Tibial artery (tissue), 4 donors: ENCODE measurements around the gene IGFLR1.
"Not testable (repeated sequence)": the region's sequence is repeated elsewhere in the genome, so short reads cannot be mapped to it uniquely, and the experiment has no call there.

ENCODE experiments used
- DNase-seq, 2 donors: peaks; one replicate each; pipeline ENCODE4 v3.0.0-alpha.2; 2019
- H3K27ac ChIP-seq, 2 donors: fragments of 200-600 bp; sonication (generic) in 1 of 2; 1 replicate in 1 of 2; 2 replicates in 1 of 2; pipeline ENCODE4 v1.5.1; 2018 to 2019; ENCODE audit warnings: mild to moderate bottlenecking in 1 of 2
- H3K27me3 ChIP-seq, 2 donors: fragments of 200-600 bp; sonication (generic) in 1 of 2; one replicate each; pipeline versions ENCODE4 v1.5.1 to v1.6.0; 2016 to 2019
- H3K36me3 ChIP-seq, 3 donors: fragments of 200-600 bp; sonication (generic) in 2 of 3; one replicate each; pipeline ENCODE4 v1.5.1; 2016 to 2019; ENCODE audit warnings: mild to moderate bottlenecking in 2 of 3
- H3K4me1 ChIP-seq, 4 donors: fragments of 200-600 bp; sonication (generic) in 2 of 4; 1 replicate in 3 of 4; 2 replicates in 1 of 4; pipeline ENCODE4 v1.5.1; 2016 to 2019
- H3K4me3 ChIP-seq, 2 donors: fragments of 200-600 bp; sonication (generic) in 1 of 2; 1 replicate in 1 of 2; 2 replicates in 1 of 2; pipeline ENCODE4 v1.5.1; 2018 to 2019; ENCODE audit warnings: mild to moderate bottlenecking in 2 of 2
- H3K9me3 ChIP-seq, 3 donors: fragments of 200-600 bp; sonication (generic) in 1 of 3; one replicate each; pipeline ENCODE4 v1.5.1; 2016 to 2019
- CTCF ChIP-seq, 2 experiments: fragments of 200-600 bp in 1 of 2; fragments of 450-650 bp in 1 of 2; IDR thresholded peaks; one replicate each; pipeline ENCODE4 v1.5.1; 2017 to 2019; ENCODE audit warnings: antibody characterized with exemption in 2 of 2, mild to moderate bottlenecking in 1 of 2, moderate library complexity in 1 of 2
- intact Hi-C: fragments of 100-400 bp; cut with DNase I; formaldehyde crosslinking; loops from one replicate; pipeline ENCODE4 v1.15.0; 2023; ENCODE audit warnings: low total_unique reads

The IGFLR1 gene

GRCh38 chr19:35727956-35728706 lies 14.1 kb downstream of the IGFLR1 start:
- no peaks in the 10 kb centered on the region for H3K27me3 ChIP-seq
- no peak for TF ChIP-seq CTCF (IDR thresholded peaks at IDR 0.05)
- H3K36me3 ChIP-seq, result peaks cover 97 to 100% (median 100%) of the 10 kb centered on the region in 3 donors
- no peaks in the 10 kb centered on the region for H3K4me1 ChIP-seq
- H3K27ac ChIP-seq, result no peak overlapping the region
- no peak for DNase-seq
- intact Hi-C loops, result no loop called here
- no peaks in the 10 kb centered on the region for H3K9me3 ChIP-seq
- H3K4me3 ChIP-seq, result no peak overlapping the region

GRCh38 chr19:35727053-35727955 lies 14.9 kb downstream of the IGFLR1 start:
- no peak overlapping the region for H3K27ac ChIP-seq
- no peak for TF ChIP-seq CTCF (IDR thresholded peaks at IDR 0.05)
- DNase-seq, result no peak
- peaks cover 100% of the 10 kb centered on the region in 3 donors for H3K36me3 ChIP-seq
- intact Hi-C loops, result no loop called here
- H3K4me1 ChIP-seq, result no peaks in the 10 kb centered on the region
- no peak overlapping the region for H3K4me3 ChIP-seq
- no peaks in the 10 kb centered on the region for H3K9me3 ChIP-seq
- no peaks in the 10 kb centered on the region for H3K27me3 ChIP-seq

GRCh38 chr19:35725216-35725861 lies 16.9 kb downstream of the IGFLR1 start:
- DNase-seq, result no peak

GRCh38 chr19:35724560-35724959 lies 17.7 kb downstream of the IGFLR1 start:
- peaks cover 0 to 14% (median 4%) of the 10 kb centered on the region in 4 donors for H3K4me1 ChIP-seq
- H3K9me3 ChIP-seq, result no peaks in the 10 kb centered on the region
- no peaks in the 10 kb centered on the region for H3K27me3 ChIP-seq
- intact Hi-C loops, result no loop called here
- no peak overlapping the region for H3K27ac ChIP-seq
- no peak for TF ChIP-seq CTCF (IDR thresholded peaks at IDR 0.05)
- DNase-seq, result no peak
- H3K4me3 ChIP-seq, result no peak overlapping the region
- H3K36me3 ChIP-seq, result peaks cover 84 to 100% (median 93%) of the 10 kb centered on the region in 3 donors

More at GRCh38 chr19:35725216-35725861, 16.9 kb downstream of the IGFLR1 start:
- peaks cover 92 to 100% (median 100%) of the 10 kb centered on the region in 3 donors for H3K36me3 ChIP-seq
- no peak overlapping the region for H3K27ac ChIP-seq
- H3K27me3 ChIP-seq, result no peaks in the 10 kb centered on the region
- TF ChIP-seq CTCF (IDR thresholded peaks at IDR 0.05), result no peak
- intact Hi-C loops, result no loop called here
- no peak overlapping the region for H3K4me3 ChIP-seq
- no peaks in the 10 kb centered on the region for H3K9me3 ChIP-seq
- peaks cover 0 to 8% (median 0%) of the 10 kb centered on the region in 4 donors for H3K4me1 ChIP-seq

DNA sequence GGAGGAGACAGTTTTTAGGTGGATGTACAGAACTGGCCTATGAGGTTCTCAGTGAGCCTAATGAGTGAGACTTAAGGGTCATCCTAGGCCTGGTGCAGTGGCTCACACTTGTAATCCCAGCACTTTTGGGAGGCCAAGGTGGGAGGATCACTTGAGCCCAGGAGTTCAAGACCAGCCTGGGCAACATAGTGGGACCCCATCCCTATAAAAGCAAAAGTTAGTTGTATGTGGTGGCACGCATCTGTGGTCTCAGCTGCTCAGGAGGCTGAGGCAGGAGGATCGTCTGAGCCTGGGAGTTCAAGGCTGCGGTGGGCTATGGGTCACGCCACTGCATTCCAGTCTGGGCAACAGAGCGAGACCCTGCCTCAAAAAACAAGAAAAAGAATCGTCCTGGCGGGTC lies 18.1 kb downstream of the IGFLR1 start:
- H3K9me3 ChIP-seq, H3K27ac ChIP-seq, DNase-seq, H3K4me3 ChIP-seq, intact Hi-C loops, H3K27me3 ChIP-seq: not testable (repeated sequence)
- Histone ChIP-seq H3K36me3 (peaks cover 80 to 98% (median 89%) of the 10 kb centered on the region in 3 donors), H3K4me1 (peaks cover 0 to 19% (median 9%) of the 10 kb centered on the region in 4 donors)
